IMR-90 (cell line): Measurements from ENCODE around the gene COL27A1. TPM values are rescaled to one million over a fixed set of nuclear protein-coding genes. Genes with fewer than 3 reads are reported as not detected.

Experiments used
- ATAC-seq: fragments of 200-7000 bp; cut with Tn5 transposase; 2 replicates; pipeline ENCODE4 v1.9.1; 2020; ENCODE audit warnings: low read depth, mild to moderate bottlenecking, moderate library complexity
- BruUV-seq: library from RNA; stranded (reverse); fragments of 400-500 nt; replicated peaks from 2 replicates; lab custom pipeline; 2021; lab: Mats Ljungman, UMichigan
- CTCF ChIA-PET: fragments of 300-600 bp; formaldehyde crosslinking; extraction: SDS; loops from one replicate; lab custom pipeline; 2021; ENCODE audit warnings: antibody characterized with exemption; lab: Yijun Ruan, JAX
- POLR2A ChIA-PET: fragments of 300-600 bp; sonication (Branson Sonifier 250); formaldehyde crosslinking; loops from one replicate; lab custom pipeline; 2022; ENCODE audit warnings: antibody characterized with exemption; ENCODE audit not compliant: unreplicated experiment; lab: Charles Lee
- DNase-seq: peaks from one replicate; pipeline ENCODE4 v3.0.0; 2013
- H2AFZ ChIP-seq: replicated peaks from 2 replicates; pipeline ENCODE3; 2013; ENCODE audit warnings: low read length, mild to moderate bottlenecking; ENCODE audit not compliant: poor library complexity
- H2AK5ac ChIP-seq: 2 replicates; pipeline ENCODE4 v1.6.1; 2013; ENCODE audit warnings: low read depth, low read length, inconsistent platforms
- H2AK9ac ChIP-seq: replicated peaks from 2 replicates; pipeline ENCODE3; 2013; ENCODE audit warnings: mild to moderate bottlenecking, low read depth, low read length, moderate library complexity; ENCODE audit not compliant: poor library complexity
- H2BK120ac ChIP-seq: 2 replicates; pipeline ENCODE4 v1.6.1; 2013; ENCODE audit warnings: low read depth, low read length, inconsistent platforms
- H2BK15ac ChIP-seq: 3 replicates; pipeline ENCODE4 v1.6.1; 2013; ENCODE audit warnings: low read depth, low read length, inconsistent platforms
- H2BK20ac ChIP-seq: 2 replicates; pipeline ENCODE4 v1.6.1; 2013; ENCODE audit warnings: low read depth, mild to moderate bottlenecking, inconsistent platforms, low read length, moderate library complexity
- H2BK5ac ChIP-seq: 2 replicates; pipeline ENCODE4 v1.6.1; 2013; ENCODE audit warnings: mild to moderate bottlenecking, low read depth, low read length, inconsistent platforms; ENCODE audit not compliant: poor library complexity, severe bottlenecking
- H3K14ac ChIP-seq: replicated peaks from 2 replicates; pipeline ENCODE4 v1.6.1; 2013; ENCODE audit warnings: low read depth, low read length, inconsistent platforms
- H3K18ac ChIP-seq: 2 replicates; pipeline ENCODE4 v1.6.1; 2013; ENCODE audit warnings: low read depth, low read length, control low read depth
- H3K23ac ChIP-seq: 2 replicates; pipeline ENCODE4 v1.6.1; 2013; ENCODE audit warnings: low read depth, low read length, inconsistent platforms
- H3K27ac ChIP-seq: 2 replicates; pipeline ENCODE4 v1.5.1; 2013; ENCODE audit warnings: mild to moderate bottlenecking, control low read depth, low read length; ENCODE audit not compliant: insufficient read depth
- H3K27me3 ChIP-seq: 2 replicates; pipeline ENCODE4 v1.6.1; 2013; ENCODE audit warnings: low read length; ENCODE audit not compliant: control insufficient read depth, insufficient read depth
- H3K36me3 ChIP-seq: 2 replicates; pipeline ENCODE4 v1.6.1; 2013; ENCODE audit warnings: low read length, mixed read lengths; ENCODE audit not compliant: control insufficient read depth, insufficient read depth
- H3K4ac ChIP-seq: 2 replicates; pipeline ENCODE4 v1.6.1; 2013; ENCODE audit warnings: low read depth, low read length, inconsistent platforms
- H3K4me1 ChIP-seq: 2 replicates; pipeline ENCODE4 v1.6.1; 2013; ENCODE audit warnings: low read length, mixed read lengths; ENCODE audit not compliant: control insufficient read depth, insufficient read depth
- H3K4me2 ChIP-seq: 2 replicates; pipeline ENCODE4 v1.6.1; 2013; ENCODE audit warnings: low read depth, mild to moderate bottlenecking, control low read depth, low read length, moderate library complexity
- H3K4me3 ChIP-seq: 2 replicates; pipeline ENCODE4 v1.5.1; 2013; ENCODE audit warnings: low read depth, mild to moderate bottlenecking, control low read depth, low read length, moderate library complexity; ENCODE audit not compliant: insufficient read depth
- H3K56ac ChIP-seq: 2 replicates; pipeline ENCODE4 v1.6.1; 2013; ENCODE audit warnings: low read length, inconsistent platforms; ENCODE audit not compliant: insufficient read depth; ENCODE audit errors: extremely low read depth
- H3K79me1 ChIP-seq, 2 experiments: 2 replicates each; pipeline ENCODE4 v1.6.1; 2013; ENCODE audit warnings: low read length in 2 of 2, inconsistent platforms in 1 of 2, low read depth in 1 of 2
- H3K9ac ChIP-seq: 2 replicates; pipeline ENCODE4 v1.6.1; 2013; ENCODE audit warnings: low read depth, low read length, control low read depth
- H3K9me1 ChIP-seq: 2 replicates; pipeline ENCODE4 v1.6.1; 2013; ENCODE audit warnings: low read length, inconsistent platforms; ENCODE audit not compliant: insufficient read depth
- H3K9me3 ChIP-seq: 2 replicates; pipeline ENCODE4 v1.6.1; 2013; ENCODE audit warnings: low read length; ENCODE audit not compliant: control insufficient read depth, insufficient read depth
- H4K20me1 ChIP-seq: 2 replicates; pipeline ENCODE4 v1.6.1; 2013; ENCODE audit warnings: low read length, inconsistent platforms; ENCODE audit not compliant: insufficient read depth
- H4K5ac ChIP-seq: 2 replicates; pipeline ENCODE4 v1.6.1; 2013; ENCODE audit warnings: mild to moderate bottlenecking, low read depth, low read length, control low read depth
- H4K8ac ChIP-seq, 2 experiments: 2 replicates each; pipeline ENCODE4 v1.6.1; 2013; ENCODE audit warnings: low read depth in 2 of 2, low read length in 2 of 2, control low read depth in 1 of 2, inconsistent platforms in 1 of 2
- H4K91ac ChIP-seq: 2 replicates; pipeline ENCODE4 v1.6.1; 2013; ENCODE audit warnings: low read depth, low read length, inconsistent platforms; ENCODE audit not compliant: insufficient read depth
- FOS ChIP-seq: fragments of 150-350 bp; IDR thresholded peaks from 2 replicates; pipeline ENCODE4 v1.6.1; 2016; ENCODE audit warnings: low read depth, low read length
- MAFK ChIP-seq: IDR thresholded peaks from 2 replicates; pipeline ENCODE4 v1.6.1; 2012; ENCODE audit warnings: low read depth, low read length, improper control_type of control experiment
- POLR2A ChIP-seq: IDR thresholded peaks from 2 replicates; pipeline ENCODE4 v1.6.1; 2012; ENCODE audit warnings: mild to moderate bottlenecking, low read depth, low read length
- RCOR1 ChIP-seq: IDR thresholded peaks from 2 replicates; pipeline ENCODE4 v1.6.1; 2012; ENCODE audit warnings: mild to moderate bottlenecking, low read length, improper control_type of control experiment; ENCODE audit not compliant: insufficient replicate concordance
- RFX5 ChIP-seq: IDR thresholded peaks from 2 replicates; pipeline ENCODE4 v1.8.0; 2012; ENCODE audit warnings: low read depth, mild to moderate bottlenecking, low read length, moderate library complexity
- WGBS, 2 experiments: methylation state at CpG; one replicate each; pipeline versions ENCODE4 v1.1.5 to v1.1.7; 2013; ENCODE audit warnings: missing lambda C conversion rate in 2 of 2; ENCODE audit not compliant: insufficient read length in 1 of 2; ENCODE audit errors: extremely low coverage in 2 of 2; 5-methylcytosine and 5-hydroxymethylcytosine counted together
- dilution Hi-C: fragments of 300-500 bp; cut with HindIII; formaldehyde crosslinking; loops from one replicate; pipeline ENCODE4 v1.14.3; 2018; ENCODE audit warnings: low sequenced_read_pairs; ENCODE audit not compliant: unreplicated experiment
- in situ Hi-C: fragments of 300-500 bp; cut with MboI; formaldehyde crosslinking; loops from 3 replicates; pipeline ENCODE4 v1.14.3; 2019; ENCODE audit warnings: low sequenced_read_pairs, inconsistent platforms, mixed read lengths
- intact Hi-C: fragments of 100-400 bp; cut with micrococcal nuclease; formaldehyde crosslinking; loops from 2 replicates; pipeline ENCODE4 v1.10.0; 2022
- polyA plus RNA-seq, 3 experiments: library from polyadenylated mRNA; depleted of rRNA; stranded (reverse); fragments of >200 nt; gene quantifications; 2 replicates each; pipeline ENCODE4 v1.2.3, GENCODE V29; 2012; ENCODE audit warnings: low replicate concordance in 1 of 3
- total RNA-seq: library from RNA; depleted of rRNA; stranded (reverse); fragments of >200 nt; gene quantifications from 2 replicates; pipeline ENCODE4 v1.2.3, GENCODE V29; 2012
- TF ChIP-seq, protein P1 (sequence below): fragments of 150-350 bp; IDR thresholded peaks from 2 replicates; pipeline ENCODE4 v1.6.1; 2016; ENCODE audit warnings: low read depth, mild to moderate bottlenecking, low read length, moderate library complexity, borderline replicate concordance

COL27A1 gene
- total and polyA plus RNA-seq, 2 of the 4 experiments (the other 2 are of a cell fraction) = 3.2 to 18.3 TPM

DNA sequence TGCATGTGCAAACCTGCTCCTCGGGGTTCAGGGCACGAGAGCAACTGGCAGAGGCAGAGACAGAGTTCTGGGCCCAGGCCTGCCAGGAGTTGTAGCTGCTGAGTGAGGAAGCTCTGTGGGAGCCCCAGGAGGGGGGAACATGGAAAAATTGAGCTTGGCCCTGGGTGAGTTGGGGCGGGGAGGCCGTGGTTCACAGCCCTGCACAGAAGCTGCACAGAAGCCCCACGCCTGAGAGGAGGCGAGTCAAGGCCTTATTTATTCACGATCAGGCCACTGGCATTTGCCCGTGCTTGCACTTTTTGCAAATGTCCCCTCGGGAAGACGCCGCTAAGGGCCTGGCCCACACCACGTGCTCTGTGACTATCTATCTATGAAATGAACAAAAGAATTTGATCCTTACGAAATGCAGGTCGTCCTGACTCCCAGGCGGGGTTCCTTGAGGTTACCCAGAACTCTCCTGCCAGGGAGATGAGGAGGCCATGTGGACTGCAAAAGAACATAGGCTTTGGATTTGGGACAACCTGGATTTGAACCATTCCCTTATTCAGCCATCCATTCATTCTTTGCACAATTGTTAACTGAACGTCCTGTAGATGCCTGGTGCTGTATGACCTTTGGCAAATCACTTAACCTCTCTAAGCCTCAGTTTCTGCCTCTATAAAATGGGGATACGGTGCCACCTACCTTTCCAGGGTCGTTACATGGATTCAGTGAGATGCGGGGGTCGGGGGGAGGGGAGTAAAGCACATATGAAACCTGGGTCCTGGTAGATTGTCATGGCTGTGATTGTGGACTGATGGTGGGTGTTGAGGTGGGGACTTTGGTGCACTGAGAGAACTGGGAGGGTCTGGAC, 17.9 kb downstream of the COL27A1 start (continued):
- TF ChIP-seq, protein P1, sequence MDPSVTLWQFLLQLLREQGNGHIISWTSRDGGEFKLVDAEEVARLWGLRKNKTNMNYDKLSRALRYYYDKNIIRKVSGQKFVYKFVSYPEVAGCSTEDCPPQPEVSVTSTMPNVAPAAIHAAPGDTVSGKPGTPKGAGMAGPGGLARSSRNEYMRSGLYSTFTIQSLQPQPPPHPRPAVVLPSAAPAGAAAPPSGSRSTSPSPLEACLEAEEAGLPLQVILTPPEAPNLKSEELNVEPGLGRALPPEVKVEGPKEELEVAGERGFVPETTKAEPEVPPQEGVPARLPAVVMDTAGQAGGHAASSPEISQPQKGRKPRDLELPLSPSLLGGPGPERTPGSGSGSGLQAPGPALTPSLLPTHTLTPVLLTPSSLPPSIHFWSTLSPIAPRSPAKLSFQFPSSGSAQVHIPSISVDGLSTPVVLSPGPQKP = no peak

DNA sequence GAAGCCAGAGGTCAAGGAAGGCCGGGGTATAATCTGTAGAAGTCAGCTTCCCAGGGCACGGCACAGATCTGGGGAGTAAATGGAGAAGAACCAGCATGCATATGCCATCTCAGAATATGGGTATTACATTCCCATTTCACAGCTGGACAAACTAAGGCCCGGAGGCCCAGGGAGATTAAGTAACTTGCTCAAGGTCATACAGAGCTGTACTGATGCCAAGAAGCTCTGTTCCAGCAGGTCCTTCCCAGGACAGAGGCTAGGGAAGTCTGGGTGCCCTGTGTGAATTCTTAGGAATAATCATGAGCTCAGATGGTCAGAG, 19.2 kb downstream of the COL27A1 start:
- WGBS, 2 experiments = no CpG with 5 or more reads among the region's 3 CpGs

More for the DNA sequence above, 19.2 kb downstream of the COL27A1 start:
- Histone ChIP-seq H3K4ac (peak overlapping the region; percentile 65), H3K9me3 (no peaks in the 10 kb centered on the region), H4K5ac (peak overlapping the region; percentile 77), H2AFZ (peak overlapping the region; percentile 87), H2AK9ac (peak overlapping the region; percentile 95), H3K79me1 (peaks cover 10 to 74% of the 10 kb centered on the region in 2 experiments), H3K9me1 (peaks cover 32% of the 10 kb centered on the region), H2BK20ac (peak overlapping the region; percentile 90), H2BK15ac (peak overlapping the region; percentile 98), H3K4me1 (peaks cover 41% of the 10 kb centered on the region), H3K27me3 (no peaks in the 10 kb centered on the region), H3K9ac (peak overlapping the region; percentile 43; the same call in 1 of the 2 replicates), H2AK5ac (peak overlapping the region; percentile 92), H2BK120ac (peak overlapping the region; percentile 93), H4K20me1 (0 out of 2 replicates have a peak, but pooled peaks cover 4% of the 10 kb centered on the region), H3K4me3 (no peak overlapping the region), H3K4me2 (no peak overlapping the region), H3K56ac (peak overlapping the region; percentile 43; the same call in 1 of the 2 replicates), H3K27ac (peak overlapping the region; percentile 72), H3K36me3 (peaks cover 2% of the 10 kb centered on the region), H4K8ac (peak overlapping the region; percentile 88 to 98), H4K91ac (peak overlapping the region; percentile 91), H3K14ac (peak overlapping the region; percentile 90), H3K23ac (peak overlapping the region; percentile 83), H2BK5ac (peak overlapping the region; percentile 86), H3K18ac (peak overlapping the region; percentile 16)
- POLR2A ChIA-PET = no interaction called here
- dilution Hi-C loops = no loop called here
- intact Hi-C loops = no loop called here
- ATAC-seq (no peak), DNase-seq (no peak)
- in situ Hi-C loops = no loop called here
- no peak for TF ChIP-seq RFX5
- no peak for TF ChIP-seq POLR2A
- peak; percentile 93 for TF ChIP-seq RCOR1
- no peak for TF ChIP-seq FOS
- TF ChIP-seq MAFK = no peak
- CTCF ChIA-PET = interaction anchor here (1.0 to 2.2 kb wide), 2 partner anchors 19 to 66 kb away, joined by 3 to 7 read pairs; partner anchors contain the start of gene COL27A1
- BruUV-seq = no TSS peak
